Measurements from ENCODE around the gene MAML1. TPM values are rescaled to one million over a fixed set of nuclear protein-coding genes. Genes with fewer than 3 reads are reported as not detected.

MAML1 gene
- total RNA-seq, 6 experiments from 2014 or later = 6.2 to 8.8 (median 8.0) TPM

DNA sequence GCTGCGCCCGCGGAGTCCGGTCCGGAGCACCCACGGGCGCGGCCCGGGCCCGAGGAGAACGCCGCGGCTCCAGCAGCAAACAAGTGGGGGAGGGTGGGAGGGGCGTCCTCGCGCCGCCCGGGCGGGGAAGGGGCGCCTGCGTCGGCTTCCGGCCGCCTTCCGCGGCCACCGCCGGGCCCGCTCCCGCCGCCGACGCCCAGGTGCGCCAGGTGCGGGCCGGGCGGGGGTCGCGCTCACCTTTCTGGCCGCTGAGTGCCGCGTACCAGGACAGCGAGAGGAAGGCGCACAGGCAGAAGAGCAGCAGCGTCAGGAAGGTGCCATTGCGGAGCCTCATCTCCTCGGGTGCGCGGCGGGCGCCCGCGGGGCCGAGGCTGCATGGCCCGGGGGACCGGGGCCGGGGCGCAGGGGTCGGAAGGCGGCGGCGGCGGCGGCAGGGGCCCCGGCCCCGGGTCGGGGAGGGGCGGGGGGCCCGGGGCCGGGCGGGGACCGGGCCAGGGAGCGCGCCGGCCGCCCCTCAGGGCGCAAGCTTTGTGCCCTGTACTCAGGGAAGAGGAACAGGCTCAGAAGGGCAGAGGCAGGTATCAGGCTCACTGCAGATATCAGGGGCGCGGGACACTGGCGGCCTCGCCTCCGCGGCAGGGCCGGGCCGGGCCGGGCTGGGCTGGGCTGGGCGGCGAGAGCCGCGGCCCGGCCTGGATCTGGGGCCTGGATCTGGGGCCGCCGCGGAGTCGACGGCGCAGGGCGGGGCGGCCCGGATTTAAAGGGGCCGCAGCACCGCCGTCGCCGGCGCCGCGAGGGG is 73.8 kb downstream of the MAML1 start, which contains the start of gene MGAT4B:
Gene MGAT4B (minus strand): TSS at position 617 of the 799 bp plus-strand sequence. CDS start 283 bp downstream, at position 334.
- TF ChIP-seq, protein P1, sequence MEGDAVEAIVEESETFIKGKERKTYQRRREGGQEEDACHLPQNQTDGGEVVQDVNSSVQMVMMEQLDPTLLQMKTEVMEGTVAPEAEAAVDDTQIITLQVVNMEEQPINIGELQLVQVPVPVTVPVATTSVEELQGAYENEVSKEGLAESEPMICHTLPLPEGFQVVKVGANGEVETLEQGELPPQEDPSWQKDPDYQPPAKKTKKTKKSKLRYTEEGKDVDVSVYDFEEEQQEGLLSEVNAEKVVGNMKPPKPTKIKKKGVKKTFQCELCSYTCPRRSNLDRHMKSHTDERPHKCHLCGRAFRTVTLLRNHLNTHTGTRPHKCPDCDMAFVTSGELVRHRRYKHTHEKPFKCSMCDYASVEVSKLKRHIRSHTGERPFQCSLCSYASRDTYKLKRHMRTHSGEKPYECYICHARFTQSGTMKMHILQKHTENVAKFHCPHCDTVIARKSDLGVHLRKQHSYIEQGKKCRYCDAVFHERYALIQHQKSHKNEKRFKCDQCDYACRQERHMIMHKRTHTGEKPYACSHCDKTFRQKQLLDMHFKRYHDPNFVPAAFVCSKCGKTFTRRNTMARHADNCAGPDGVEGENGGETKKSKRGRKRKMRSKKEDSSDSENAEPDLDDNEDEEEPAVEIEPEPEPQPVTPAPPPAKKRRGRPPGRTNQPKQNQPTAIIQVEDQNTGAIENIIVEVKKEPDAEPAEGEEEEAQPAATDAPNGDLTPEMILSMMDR (IDR thresholded peaks at IDR 0.05) = no peak
- peak; percentile 79 for TF ChIP-seq POLR2A (IDR thresholded peaks at IDR 0.05)
- H3K4me1 ChIP-seq = peaks cover 0 to 45% (median 15%) of the 10 kb centered on the region in 4 donors
- H3K27me3 ChIP-seq = no peaks in the 10 kb centered on the region
- intact Hi-C loops (cut with DNase I) = no loop called here
- H3K9me3 ChIP-seq = no peaks in the 10 kb centered on the region
- peaks cover 0 to 3% (median 0%) of the 10 kb centered on the region in 4 donors for H3K36me3 ChIP-seq
- ATAC-seq = peak; percentile 41 to 68 (median 60)
- peak; percentile 85 to 86 (median 86) for DNase-seq
- 0% methylated on average over 13 of the region's 108 CpGs for WGBS (ENCODE audit: insufficient coverage, low coverage, low lambda C conversion rate, missing lambda C conversion rate)
- peak within 1 kb of the TSS; percentile 87 to 91 (median 89) for H3K4me3 ChIP-seq
- peak within 1 kb of the TSS; percentile 84 to 97 (median 95) for H3K27ac ChIP-seq

DNA sequence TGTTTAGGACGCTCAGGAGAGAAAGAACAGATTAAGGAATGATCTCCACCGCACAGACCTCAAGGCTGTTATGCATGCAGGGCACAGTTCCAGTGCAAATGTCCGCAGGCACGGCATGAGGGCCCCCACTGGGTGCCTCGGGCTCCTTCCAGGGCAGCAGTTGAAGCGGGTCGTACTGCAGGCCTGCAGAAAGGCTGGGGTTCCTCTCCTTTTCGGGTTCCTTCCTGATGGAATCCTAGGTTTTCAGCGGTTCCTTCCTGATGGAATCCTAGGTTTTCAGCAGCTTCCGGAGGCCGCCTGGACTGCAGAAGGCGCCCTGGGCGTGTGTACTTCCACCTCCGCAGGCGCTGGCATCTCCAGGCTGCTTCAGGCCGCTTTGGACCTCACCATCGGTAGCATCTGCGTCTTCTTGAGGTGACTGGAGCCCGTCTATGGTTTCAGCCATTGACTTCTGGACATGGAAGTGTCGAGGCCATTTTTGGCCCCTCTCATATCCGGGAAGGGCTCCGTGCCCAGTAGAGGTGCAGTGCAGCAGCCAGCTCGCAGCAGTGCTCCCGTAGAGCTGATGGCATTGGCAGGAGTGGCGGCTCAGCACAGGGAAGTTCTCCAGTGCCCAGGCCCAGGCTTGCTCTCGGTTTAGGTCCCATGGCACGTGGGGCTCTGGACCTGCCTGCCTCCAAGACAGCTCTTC is 79.7 kb downstream of the MAML1 start:
- Histone ChIP-seq H3K4me1 (peaks cover 0 to 26% (median 3%) of the 10 kb centered on the region in 4 donors), H3K36me3 (no peaks in the 10 kb centered on the region), H3K9me3 (no peaks in the 10 kb centered on the region), H3K27me3 (no peaks in the 10 kb centered on the region), H3K27ac (peak overlapping the region in 1 of 3 donors; percentile 77), H3K4me3 (no peak overlapping the region)
- TF ChIP-seq POLR2A (IDR thresholded peaks at IDR 0.05) = no peak
- TF ChIP-seq, protein P1 (IDR thresholded peaks at IDR 0.05) = no peak
- ATAC-seq = peak in 1 of 4 donors; percentile 10
- intact Hi-C loops (cut with DNase I) = no loop called here
- peak in 1 of 3 donors; percentile 62 for DNase-seq
- WGBS (ENCODE audit: insufficient coverage, low coverage, low lambda C conversion rate, missing lambda C conversion rate) = no CpG with 5 or more reads among the region's 27 CpGs

DNA sequence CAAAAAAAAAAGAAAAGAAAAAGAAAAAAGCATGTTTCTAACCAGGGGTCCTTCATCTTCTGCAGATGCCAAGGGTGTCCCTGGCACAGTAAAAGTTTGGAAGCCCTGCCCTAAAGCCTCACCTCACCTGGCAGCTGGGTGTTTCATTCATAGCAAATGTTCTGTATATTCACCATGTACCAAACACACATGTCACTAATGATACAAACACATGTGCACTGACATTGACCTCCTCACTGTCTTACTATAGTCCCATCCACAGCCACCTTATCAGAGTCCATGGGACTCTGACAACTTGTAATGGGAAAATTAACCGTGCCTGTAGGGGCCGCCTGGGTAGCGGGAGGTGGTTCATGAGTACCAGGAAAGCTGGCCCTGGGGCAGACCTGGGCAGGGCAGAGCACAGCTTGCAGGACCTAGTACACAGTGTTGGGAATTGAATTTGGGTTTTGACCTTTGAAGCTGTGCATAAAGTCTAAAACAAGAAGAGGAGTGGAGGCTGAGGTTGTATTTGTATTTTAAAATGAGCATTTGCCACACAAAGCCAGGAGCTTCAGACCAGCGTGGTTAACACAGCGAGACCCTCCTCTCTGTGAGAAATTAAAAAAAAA is 80.5 kb downstream of the MAML1 start:
- ATAC-seq (peak; percentile 78 to 93 (median 86)), DNase-seq (peak; percentile 79 to 89 (median 88))
- no peaks in the 10 kb centered on the region for H3K36me3 ChIP-seq
- 49% methylated on average over 5 of the region's 5 CpGs for WGBS (ENCODE audit: insufficient coverage, low coverage, low lambda C conversion rate, missing lambda C conversion rate)
- peak overlapping the region in 2 of 3 donors; percentile 32 to 77 for H3K27ac ChIP-seq
- no peaks in the 10 kb centered on the region for H3K27me3 ChIP-seq
- H3K4me3 ChIP-seq = no peak overlapping the region
- no peaks in the 10 kb centered on the region for H3K9me3 ChIP-seq
- intact Hi-C loops (cut with DNase I) = no loop called here
- peaks cover 0 to 26% (median 3%) of the 10 kb centered on the region in 4 donors for H3K4me1 ChIP-seq
- TF ChIP-seq, protein P1 (IDR thresholded peaks at IDR 0.05) = peak in 3 of 4 donors; percentile 5 to 32 (median 15)
- TF ChIP-seq POLR2A (IDR thresholded peaks at IDR 0.05) = no peak

DNA sequence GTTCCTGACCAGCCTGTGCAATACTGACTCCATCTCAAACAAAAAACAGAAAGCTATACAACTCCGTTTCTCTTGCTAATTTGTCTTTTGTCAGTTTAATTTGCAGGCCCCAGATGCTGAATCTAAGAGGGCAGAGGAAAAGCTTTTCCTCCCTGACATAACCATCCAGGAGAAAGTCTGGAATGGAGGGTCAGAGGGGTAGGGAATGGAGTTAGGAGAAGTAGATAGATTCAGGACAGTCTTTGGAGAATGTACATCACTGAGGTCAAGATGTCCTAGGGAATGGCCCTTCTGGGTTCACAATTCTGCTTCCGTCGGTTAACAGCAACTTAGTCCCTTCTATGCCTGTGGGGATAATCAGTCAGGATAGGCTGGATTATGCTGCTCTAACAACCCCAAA is 81.5 kb downstream of the MAML1 start:
- ATAC-seq = no peak
- no peaks in the 10 kb centered on the region for H3K36me3 ChIP-seq
- H3K4me1 ChIP-seq = peaks cover 0 to 28% (median 3%) of the 10 kb centered on the region in 4 donors
- no peak for TF ChIP-seq POLR2A (IDR thresholded peaks at IDR 0.05)
- TF ChIP-seq, protein P1 (IDR thresholded peaks at IDR 0.05) = no peak
- H3K4me3 ChIP-seq = no peak overlapping the region
- 66% methylated on average over 3 of the region's 3 CpGs for WGBS (ENCODE audit: insufficient coverage, low coverage, low lambda C conversion rate, missing lambda C conversion rate)
- no peaks in the 10 kb centered on the region for H3K27me3 ChIP-seq
- DNase-seq = no peak
- intact Hi-C loops (cut with DNase I) = no loop called here
- peak overlapping the region in 1 of 3 donors; percentile 77 for H3K27ac ChIP-seq
- no peaks in the 10 kb centered on the region for H3K9me3 ChIP-seq

Data from right lobe of liver (tissue), 6 donors.